Neuronal stem cell (in vitro differentiated cells): ENCODE results near the gene NR3C2.

Experiments used
- DNase-seq: peaks from one replicate; pipeline ENCODE4 v3.0.0-alpha.2; 2013; ENCODE audit warnings: low spot score
- H2AFZ ChIP-seq: one replicate; pipeline ENCODE4 v1.6.1; 2013; ENCODE audit warnings: mild to moderate bottlenecking, low read length, inconsistent platforms
- H2AK5ac ChIP-seq: 2 replicates; pipeline ENCODE4 v1.6.1; 2013; ENCODE audit warnings: low read depth, mild to moderate bottlenecking, inconsistent platforms, low read length, moderate library complexity, mixed read lengths
- H2BK120ac ChIP-seq: 2 replicates; pipeline ENCODE4 v1.6.1; 2013; ENCODE audit warnings: low read depth, mild to moderate bottlenecking, inconsistent platforms, low read length, moderate library complexity, mixed read lengths
- H2BK12ac ChIP-seq: one replicate; pipeline ENCODE4 v1.6.1; 2013; ENCODE audit warnings: low read length, inconsistent platforms
- H2BK15ac ChIP-seq: 2 replicates; pipeline ENCODE4 v1.6.1; 2013; ENCODE audit warnings: mild to moderate bottlenecking, low read length, inconsistent platforms, mixed read lengths
- H2BK5ac ChIP-seq: one replicate; pipeline ENCODE4 v1.6.1; 2013; ENCODE audit warnings: inconsistent platforms, mild to moderate bottlenecking, low read length, moderate library complexity
- H3K14ac ChIP-seq: one replicate; pipeline ENCODE4 v1.6.1; 2013; ENCODE audit warnings: low read length, inconsistent platforms
- H3K18ac ChIP-seq: 2 replicates; pipeline ENCODE4 v1.6.1; 2013; ENCODE audit warnings: low read length, inconsistent platforms
- H3K23ac ChIP-seq: 2 replicates; pipeline ENCODE4 v1.6.1; 2013; ENCODE audit warnings: low read depth, mild to moderate bottlenecking, mixed read lengths, low read length, inconsistent platforms; ENCODE audit not compliant: poor library complexity
- H3K27ac ChIP-seq: replicated peaks from 3 replicates; pipeline ENCODE4 v1.5.1; 2013; ENCODE audit warnings: low read length, inconsistent platforms
- H3K27me3 ChIP-seq, 3 experiments: 2 replicates each; pipeline ENCODE4 v1.6.1; 2013; ENCODE audit warnings: low read length in 3 of 3, mild to moderate bottlenecking in 2 of 3, inconsistent platforms in 1 of 3, low read depth in 1 of 3, mixed read lengths in 1 of 3, moderate library complexity in 1 of 3; ENCODE audit not compliant: control insufficient read depth in 3 of 3, insufficient read depth in 3 of 3
- H3K36me3 ChIP-seq, 2 donors: replicated peaks in 1 of 2; 2 replicates each; pipeline ENCODE4 v1.6.1; 2013; ENCODE audit warnings: low read length in 2 of 2; ENCODE audit not compliant: control insufficient read depth in 2 of 2, insufficient read depth in 2 of 2
- H3K4ac ChIP-seq: 2 replicates; pipeline ENCODE4 v1.6.1; 2013; ENCODE audit warnings: inconsistent platforms, mild to moderate bottlenecking, low read length, moderate library complexity
- H3K4me1 ChIP-seq, 2 donors: 1 replicate in 1 of 2; 2 replicates in 1 of 2; pipeline ENCODE4 v1.6.1; 2013; ENCODE audit warnings: low read length in 2 of 2, low read depth in 1 of 2; ENCODE audit not compliant: control insufficient read depth in 2 of 2, insufficient read depth in 1 of 2
- H3K4me2 ChIP-seq: one replicate; pipeline ENCODE4 v1.6.1; 2013; ENCODE audit warnings: mild to moderate bottlenecking, low read length, inconsistent platforms; ENCODE audit not compliant: insufficient read depth, poor library complexity, severe bottlenecking
- H3K4me3 ChIP-seq, 2 donors: 2 replicates each; pipeline ENCODE4 v1.5.1; 2013; ENCODE audit warnings: low read length in 2 of 2, mild to moderate bottlenecking in 2 of 2, inconsistent platforms in 1 of 2, moderate library complexity in 1 of 2
- H3K79me1 ChIP-seq: one replicate; pipeline ENCODE4 v1.6.1; 2013; ENCODE audit warnings: low read depth, mild to moderate bottlenecking, inconsistent platforms, low read length, moderate library complexity
- H3K9ac ChIP-seq: one replicate; pipeline ENCODE4 v1.6.1; 2013; ENCODE audit warnings: mild to moderate bottlenecking, low read depth, low read length, inconsistent platforms; ENCODE audit not compliant: poor library complexity
- H3K9me3 ChIP-seq, 2 donors: replicated peaks in 1 of 2; 2 replicates each; pipeline versions ENCODE3 to v1.6.1; 2013; ENCODE audit warnings: low read length in 2 of 2, mild to moderate bottlenecking in 2 of 2, inconsistent platforms in 1 of 2, low read depth in 1 of 2, mixed read lengths in 1 of 2, moderate library complexity in 1 of 2; ENCODE audit not compliant: control insufficient read depth in 2 of 2, insufficient read depth in 1 of 2
- H4K8ac ChIP-seq: one replicate; pipeline ENCODE4 v1.6.1; 2013; ENCODE audit warnings: low read depth, mild to moderate bottlenecking, inconsistent platforms, low read length, moderate library complexity
- H4K91ac ChIP-seq: one replicate; pipeline ENCODE4 v1.6.1; 2013; ENCODE audit warnings: low read length, low read depth, mild to moderate bottlenecking, inconsistent platforms; ENCODE audit not compliant: poor library complexity
- whole genome bisulfite sequencing, 2 donors: extraction: QIAGEN DNeasy Blood & Tissue Kit; methylation state at CpG; one replicate each; pipeline ENCODE4 v1.1.7; 2013; ENCODE audit warnings: missing lambda C conversion rate in 2 of 2, mixed read lengths in 1 of 2; ENCODE audit not compliant: insufficient read length in 2 of 2, insufficient replicate concordance in 1 of 2; ENCODE audit errors: extremely low coverage in 2 of 2; 5-methylcytosine and 5-hydroxymethylcytosine counted together

Gene NR3C2

GRCh38 chr4:148068065-148068911 is 373.9 kb downstream of the NR3C2 start:
- no CpG with 5 or more reads among the region's 13 CpGs for WGBS, 2 donors
- H4K91ac ChIP-seq: no peak overlapping the region
- no peak overlapping the region for H3K23ac ChIP-seq
- H2BK15ac ChIP-seq: peak overlapping the region; percentile 30
- H3K27me3 ChIP-seq: no peaks in the 10 kb centered on the region
- H3K27ac ChIP-seq: no peak overlapping the region
- H2BK120ac ChIP-seq: no peak overlapping the region
- peak overlapping the region; percentile 49 for H3K18ac ChIP-seq
- no peak overlapping the region for H2AFZ ChIP-seq
- H4K8ac ChIP-seq: no peak overlapping the region
- no peak for DNase-seq
- H3K9me3 ChIP-seq: no peaks in the 10 kb centered on the region
- H2AK5ac ChIP-seq: peak overlapping the region; percentile 44
- H3K4ac ChIP-seq: no peak overlapping the region
- H2BK12ac ChIP-seq: peak overlapping the region; percentile 51
- no peaks in the 10 kb centered on the region for H3K79me1 ChIP-seq
- H2BK5ac ChIP-seq: no peak overlapping the region
- no peaks in the 10 kb centered on the region for H3K36me3 ChIP-seq
- H3K4me1 ChIP-seq: peaks cover 0 to 8% of the 10 kb centered on the region in 2 donors
- peak overlapping the region in 1 of 2 donors; percentile 46 for H3K4me3 ChIP-seq
- H3K9ac ChIP-seq: no peak overlapping the region
- no peak overlapping the region for H3K4me2 ChIP-seq
- peak overlapping the region; percentile 87 for H3K14ac ChIP-seq

GRCh38 chr4:148067301-148067916 is 374.8 kb downstream of the NR3C2 start:
- Histone ChIP-seq H2BK15ac (no peak overlapping the region), H3K79me1 (no peaks in the 10 kb centered on the region), H3K23ac (no peak overlapping the region), H3K9ac (no peak overlapping the region), H3K27me3 (no peaks in the 10 kb centered on the region), H3K9me3 (no peaks in the 10 kb centered on the region), H3K4me1 (peaks cover 0 to 8% of the 10 kb centered on the region in 2 donors), H3K27ac (no peak overlapping the region), H2AFZ (no peak overlapping the region), H2BK120ac (no peak overlapping the region), H3K4me3 (no peak overlapping the region), H2BK12ac (no peak overlapping the region), H3K14ac (no peak overlapping the region), H2AK5ac (no peak overlapping the region), H2BK5ac (no peak overlapping the region), H3K36me3 (no peaks in the 10 kb centered on the region), H3K4me2 (no peak overlapping the region), H3K18ac (no peak overlapping the region), H3K4ac (no peak overlapping the region), H4K8ac (no peak overlapping the region), H4K91ac (no peak overlapping the region)
- no CpG with 5 or more reads among the region's 6 CpGs for WGBS, 2 donors
- no peak for DNase-seq

GRCh38 chr4:148065075-148065474 is 377.1 kb downstream of the NR3C2 start:
- H2BK5ac ChIP-seq: no peak overlapping the region
- H3K79me1 ChIP-seq: no peaks in the 10 kb centered on the region
- H3K4me1 ChIP-seq: peaks cover 0 to 8% of the 10 kb centered on the region in 2 donors
- no peak overlapping the region for H3K18ac ChIP-seq
- H3K27ac ChIP-seq: no peak overlapping the region
- H2BK120ac ChIP-seq: no peak overlapping the region
- no CpG with 5 or more reads among the region's 5 CpGs for WGBS, 2 donors
- no peak overlapping the region for H3K9ac ChIP-seq
- no peaks in the 10 kb centered on the region for H3K27me3 ChIP-seq
- no peak overlapping the region for H3K14ac ChIP-seq
- H3K36me3 ChIP-seq: no peaks in the 10 kb centered on the region
- H3K9me3 ChIP-seq: no peaks in the 10 kb centered on the region
- no peak for DNase-seq
- no peak overlapping the region for H4K8ac ChIP-seq
- no peak overlapping the region for H2AK5ac ChIP-seq
- no peak overlapping the region for H2AFZ ChIP-seq
- no peak overlapping the region for H2BK12ac ChIP-seq
- no peak overlapping the region for H3K4me2 ChIP-seq
- H3K4me3 ChIP-seq: no peak overlapping the region
- no peak overlapping the region for H4K91ac ChIP-seq
- H3K23ac ChIP-seq: no peak overlapping the region
- no peak overlapping the region for H2BK15ac ChIP-seq
- no peak overlapping the region for H3K4ac ChIP-seq

DNA sequence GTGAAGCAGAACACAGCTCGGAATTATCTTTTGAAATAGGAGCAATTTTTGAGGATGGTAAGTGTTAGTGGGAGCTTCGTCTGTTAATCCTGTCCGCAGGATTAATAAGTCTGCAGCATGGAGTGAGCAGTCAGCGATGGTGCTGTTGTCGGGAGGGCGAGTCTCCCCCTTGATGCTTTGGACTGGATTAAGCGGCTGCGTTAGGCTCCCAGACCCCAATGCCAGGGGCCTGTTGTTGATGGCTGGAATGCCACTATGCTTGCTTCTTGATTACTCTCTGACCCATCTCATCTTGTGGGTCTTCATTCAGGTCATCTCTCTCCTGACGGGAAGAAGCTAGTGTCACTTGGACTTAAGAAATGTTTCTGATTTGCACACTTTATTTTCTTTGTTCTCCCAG is 377.8 kb downstream of the NR3C2 start:
- no peak overlapping the region for H3K9ac ChIP-seq
- no peak overlapping the region for H3K4ac ChIP-seq
- H2BK120ac ChIP-seq: no peak overlapping the region
- no peak overlapping the region for H3K4me2 ChIP-seq
- no peak overlapping the region for H3K18ac ChIP-seq
- no peaks in the 10 kb centered on the region for H3K9me3 ChIP-seq
- H3K27ac ChIP-seq: no peak overlapping the region
- no peak overlapping the region for H3K4me3 ChIP-seq
- no peak overlapping the region for H2AFZ ChIP-seq
- WGBS, 2 donors: no CpG with 5 or more reads among the region's 9 CpGs
- no peak for DNase-seq
- H4K91ac ChIP-seq: peak overlapping the region; percentile 19
- no peak overlapping the region for H2BK5ac ChIP-seq
- no peak overlapping the region for H3K23ac ChIP-seq
- H2BK12ac ChIP-seq: no peak overlapping the region
- no peaks in the 10 kb centered on the region for H3K36me3 ChIP-seq
- H3K79me1 ChIP-seq: no peaks in the 10 kb centered on the region
- H2BK15ac ChIP-seq: no peak overlapping the region
- peaks cover 0 to 8% of the 10 kb centered on the region in 2 donors for H3K4me1 ChIP-seq
- H3K14ac ChIP-seq: no peak overlapping the region
- H2AK5ac ChIP-seq: no peak overlapping the region
- H4K8ac ChIP-seq: no peak overlapping the region
- H3K27me3 ChIP-seq: no peaks in the 10 kb centered on the region
